K562 (cell line): ENCODE results near the gene PGPEP1. TPM values are rescaled to one million over a fixed set of nuclear protein-coding genes. Genes with fewer than 3 reads are reported as not detected.
A peak's percentile ranks its signal among the peaks of the same experiment; 100 is the strongest.

Experiments
- FOXP1 ChIP-seq: sonication (generic); formaldehyde crosslinking; IDR thresholded peaks from 2 replicates; pipeline ENCODE4 v1.8.0; 2022; ENCODE audit warnings: mild to moderate bottlenecking, missing genetic modification reagents
- MAFG ChIP-seq: fragments of 450-650 bp; conservative IDR thresholded peaks from 2 replicates; pipeline ENCODE4 v1.6.1; 2016; ENCODE audit warnings: missing genetic modification characterization, missing compliant biosample characterization
- SREBF1 ChIP-seq: fragments of 150-350 bp; IDR thresholded peaks from 2 replicates; pipeline ENCODE4 v1.6.1; 2014; ENCODE audit warnings: antibody characterized with exemption, low read depth, low read length, borderline replicate concordance
- STAT5A ChIP-seq: IDR thresholded peaks from 2 replicates; pipeline ENCODE4 v1.6.1; 2012; ENCODE audit warnings: low read length, inconsistent platforms, borderline replicate concordance
- TEAD2 ChIP-seq: fragments of 450-650 bp; IDR thresholded peaks from 2 replicates; pipeline ENCODE4 v1.6.1; 2016; ENCODE audit warnings: missing genetic modification characterization, control low read depth, missing compliant biosample characterization
- ZBTB7A ChIP-seq: IDR thresholded peaks from 2 replicates; pipeline ENCODE4 v1.6.1; 2011; ENCODE audit warnings: low read depth, mild to moderate bottlenecking, low read length, moderate library complexity, borderline replicate concordance; ENCODE audit not compliant: control insufficient read depth
- ZBTB8A ChIP-seq: fragments of 450-650 bp; IDR thresholded peaks from 2 replicates; pipeline ENCODE4 v1.6.1; 2018; ENCODE audit warnings: mild to moderate bottlenecking, moderate library complexity; ENCODE audit not compliant: partially characterized antibody
- ZFP36 ChIP-seq: fragments of 150-350 bp; IDR thresholded peaks from 2 replicates; pipeline ENCODE4 v1.6.1; 2018; ENCODE audit warnings: low read length, low read depth; ENCODE audit not compliant: partially characterized antibody
- ZNF174 ChIP-seq: fragments of 250-450 bp; sonication (Bioruptor Pico); IDR thresholded peaks from 2 replicates; pipeline ENCODE4 v1.4.0; 2020; ENCODE audit warnings: mild to moderate bottlenecking
- ZNF184 ChIP-seq: sonication (generic); formaldehyde crosslinking; IDR thresholded peaks from 2 replicates; pipeline ENCODE4 v1.5.0; 2020; ENCODE audit warnings: missing genetic modification reagents
- ZNF778 ChIP-seq: fragments of 450-650 bp; formaldehyde crosslinking; IDR thresholded peaks from 2 replicates; pipeline ENCODE4 v1.4.0; 2020; ENCODE audit warnings: mild to moderate bottlenecking, moderate library complexity
- polyA plus RNA-seq, 8 experiments: library from polyadenylated mRNA; depleted of rRNA in 4 of 8; stranded (reverse) in 5 of 8; unstranded in 3 of 8; fragments of >200 nt; fragmentation: Nextera tagmentation in 2 of 8; fragmentation: Illumina TruSeq in 1 of 8; extraction: Ambion mirVana in 2 of 8; extraction: Trizol in 1 of 8; gene quantifications; 2 replicates each; pipeline versions ENCODE4 v1.2.1 to v1.2.3, GENCODE V29; 2011 to 2014; ENCODE audit warnings: inconsistent platforms in 1 of 8, missing spikeins in 1 of 8
- total RNA-seq, 7 experiments: library from RNA; depleted of rRNA in 6 of 7; stranded (reverse); fragments of >200 nt in 6 of 7; fragmentation: Illumina TruSeq in 2 of 7; extraction: Trizol in 2 of 7; gene quantifications; 2 replicates each; pipeline versions ENCODE4 v1.2.1 to v1.2.3, GENCODE V29; 2011 to 2021; ENCODE audit warnings: low replicate concordance in 1 of 7
- TF ChIP-seq, protein P1 (sequence below): fragments of 450-650 bp; conservative IDR thresholded peaks from 2 replicates; pipeline ENCODE4 v1.6.1; 2016; ENCODE audit warnings: missing genetic modification characterization, low read depth, mild to moderate bottlenecking, control low read depth, missing compliant biosample characterization
- TF ChIP-seq, protein P2 (sequence below), 2 experiments: IDR thresholded peaks in 1 of 2; conservative IDR thresholded peaks in 1 of 2; 2 replicates each; pipeline ENCODE4 v1.6.1; 2016; ENCODE audit warnings: low read depth in 2 of 2, mild to moderate bottlenecking in 1 of 2, missing compliant biosample characterization in 1 of 2, missing genetic modification characterization in 1 of 2, moderate library complexity in 1 of 2
- TF ChIP-seq, protein P3 (sequence below): fragments of 450-650 bp; IDR thresholded peaks from 2 replicates; pipeline ENCODE4 v1.6.1; 2017; ENCODE audit warnings: antibody characterized with exemption
- TF ChIP-seq, protein P4 (sequence below): fragments of 200-800 bp; sonication (Bioruptor generic); IDR thresholded peaks from 2 replicates; pipeline ENCODE4 v1.6.1; 2016; ENCODE audit warnings: missing genetic modification characterization, missing compliant biosample characterization

PGPEP1 gene
- total and polyA plus RNA-seq, 9 of the 15 experiments (the other 6 are each of a cell fraction or from before 2014, with no cell fraction given), result 10.0 to 69.6 (median 33.5) TPM

DNA sequence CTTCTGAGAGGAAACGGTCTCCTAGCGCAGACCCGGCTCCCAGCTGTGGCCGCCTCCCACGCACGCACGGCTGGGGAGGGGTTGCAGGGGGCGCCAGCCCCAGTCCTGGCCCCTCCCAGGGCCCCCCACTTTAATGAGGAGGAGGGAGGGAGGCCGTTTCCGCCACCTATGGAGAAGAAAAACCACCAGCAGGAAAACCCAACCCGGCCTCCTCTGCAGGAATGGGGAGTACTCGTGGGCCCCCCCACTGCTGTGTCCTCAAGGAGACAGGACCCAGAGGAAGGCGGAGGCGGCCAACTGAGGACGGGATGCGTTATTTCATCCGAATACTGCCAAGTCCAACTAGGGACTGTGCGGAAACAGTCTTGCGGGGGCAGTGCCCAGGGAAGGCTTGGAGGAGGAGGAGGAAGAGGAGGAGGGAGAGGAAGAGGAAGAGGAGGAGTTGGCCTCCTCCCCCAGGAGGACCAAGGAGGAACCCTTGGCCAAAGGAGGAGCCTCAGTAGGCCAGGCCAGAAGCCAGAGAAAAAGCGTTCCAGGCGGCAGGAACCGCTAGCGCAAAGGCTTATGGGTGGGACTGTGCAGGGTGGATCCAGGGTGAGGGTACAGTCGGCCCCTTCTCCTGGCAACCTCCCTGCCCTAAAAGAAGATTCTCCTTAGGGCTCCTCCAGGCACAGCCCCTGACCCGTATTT is 74.9 kb downstream of the PGPEP1 start (continued):
- TF ChIP-seq, protein P1, sequence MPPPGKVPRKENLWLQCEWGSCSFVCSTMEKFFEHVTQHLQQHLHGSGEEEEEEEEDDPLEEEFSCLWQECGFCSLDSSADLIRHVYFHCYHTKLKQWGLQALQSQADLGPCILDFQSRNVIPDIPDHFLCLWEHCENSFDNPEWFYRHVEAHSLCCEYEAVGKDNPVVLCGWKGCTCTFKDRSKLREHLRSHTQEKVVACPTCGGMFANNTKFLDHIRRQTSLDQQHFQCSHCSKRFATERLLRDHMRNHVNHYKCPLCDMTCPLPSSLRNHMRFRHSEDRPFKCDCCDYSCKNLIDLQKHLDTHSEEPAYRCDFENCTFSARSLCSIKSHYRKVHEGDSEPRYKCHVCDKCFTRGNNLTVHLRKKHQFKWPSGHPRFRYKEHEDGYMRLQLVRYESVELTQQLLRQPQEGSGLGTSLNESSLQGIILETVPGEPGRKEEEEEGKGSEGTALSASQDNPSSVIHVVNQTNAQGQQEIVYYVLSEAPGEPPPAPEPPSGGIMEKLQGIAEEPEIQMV (tag), result peak; percentile 97
- peak; percentile 99 for TF ChIP-seq ZBTB7A
- TF ChIP-seq, protein P2, sequence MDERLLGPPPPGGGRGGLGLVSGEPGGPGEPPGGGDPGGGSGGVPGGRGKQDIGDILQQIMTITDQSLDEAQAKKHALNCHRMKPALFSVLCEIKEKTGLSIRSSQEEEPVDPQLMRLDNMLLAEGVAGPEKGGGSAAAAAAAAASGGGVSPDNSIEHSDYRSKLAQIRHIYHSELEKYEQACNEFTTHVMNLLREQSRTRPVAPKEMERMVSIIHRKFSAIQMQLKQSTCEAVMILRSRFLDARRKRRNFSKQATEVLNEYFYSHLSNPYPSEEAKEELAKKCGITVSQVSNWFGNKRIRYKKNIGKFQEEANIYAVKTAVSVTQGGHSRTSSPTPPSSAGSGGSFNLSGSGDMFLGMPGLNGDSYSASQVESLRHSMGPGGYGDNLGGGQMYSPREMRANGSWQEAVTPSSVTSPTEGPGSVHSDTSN (CRISPR knock-in tag; IDR thresholded peaks at IDR 0.05; ENCODE audit: low read depth), result no peak
- TF ChIP-seq, protein P2 (tag; conservative IDR thresholded peaks at IDR 0.05; ENCODE audit: low read depth), result 0 out of 2 replicates have a peak, but pooled peaks have one; percentile 18
- no peak for TF ChIP-seq ZNF184 (CRISPR knock-in tag)
- peak; percentile 52; the same call in 1 of the 2 replicates for TF ChIP-seq TEAD2 (tag)
- TF ChIP-seq, protein P3, sequence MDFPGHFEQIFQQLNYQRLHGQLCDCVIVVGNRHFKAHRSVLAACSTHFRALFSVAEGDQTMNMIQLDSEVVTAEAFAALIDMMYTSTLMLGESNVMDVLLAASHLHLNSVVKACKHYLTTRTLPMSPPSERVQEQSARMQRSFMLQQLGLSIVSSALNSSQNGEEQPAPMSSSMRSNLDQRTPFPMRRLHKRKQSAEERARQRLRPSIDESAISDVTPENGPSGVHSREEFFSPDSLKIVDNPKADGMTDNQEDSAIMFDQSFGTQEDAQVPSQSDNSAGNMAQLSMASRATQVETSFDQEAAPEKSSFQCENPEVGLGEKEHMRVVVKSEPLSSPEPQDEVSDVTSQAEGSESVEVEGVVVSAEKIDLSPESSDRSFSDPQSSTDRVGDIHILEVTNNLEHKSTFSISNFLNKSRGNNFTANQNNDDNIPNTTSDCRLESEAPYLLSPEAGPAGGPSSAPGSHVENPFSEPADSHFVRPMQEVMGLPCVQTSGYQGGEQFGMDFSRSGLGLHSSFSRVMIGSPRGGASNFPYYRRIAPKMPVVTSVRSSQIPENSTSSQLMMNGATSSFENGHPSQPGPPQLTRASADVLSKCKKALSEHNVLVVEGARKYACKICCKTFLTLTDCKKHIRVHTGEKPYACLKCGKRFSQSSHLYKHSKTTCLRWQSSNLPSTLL, result peak; percentile 97
- TF ChIP-seq ZFP36, result peak; percentile 35
- no peak for TF ChIP-seq SREBF1
- TF ChIP-seq ZNF778, result no peak
- no peak for TF ChIP-seq STAT5A
- no peak for TF ChIP-seq FOXP1 (CRISPR knock-in tag)
- TF ChIP-seq MAFG (tag), result no peak
- TF ChIP-seq ZNF174, result no peak; the same call in 1 of the 2 replicates
- no peak for TF ChIP-seq ZBTB8A
- TF ChIP-seq, protein P4, sequence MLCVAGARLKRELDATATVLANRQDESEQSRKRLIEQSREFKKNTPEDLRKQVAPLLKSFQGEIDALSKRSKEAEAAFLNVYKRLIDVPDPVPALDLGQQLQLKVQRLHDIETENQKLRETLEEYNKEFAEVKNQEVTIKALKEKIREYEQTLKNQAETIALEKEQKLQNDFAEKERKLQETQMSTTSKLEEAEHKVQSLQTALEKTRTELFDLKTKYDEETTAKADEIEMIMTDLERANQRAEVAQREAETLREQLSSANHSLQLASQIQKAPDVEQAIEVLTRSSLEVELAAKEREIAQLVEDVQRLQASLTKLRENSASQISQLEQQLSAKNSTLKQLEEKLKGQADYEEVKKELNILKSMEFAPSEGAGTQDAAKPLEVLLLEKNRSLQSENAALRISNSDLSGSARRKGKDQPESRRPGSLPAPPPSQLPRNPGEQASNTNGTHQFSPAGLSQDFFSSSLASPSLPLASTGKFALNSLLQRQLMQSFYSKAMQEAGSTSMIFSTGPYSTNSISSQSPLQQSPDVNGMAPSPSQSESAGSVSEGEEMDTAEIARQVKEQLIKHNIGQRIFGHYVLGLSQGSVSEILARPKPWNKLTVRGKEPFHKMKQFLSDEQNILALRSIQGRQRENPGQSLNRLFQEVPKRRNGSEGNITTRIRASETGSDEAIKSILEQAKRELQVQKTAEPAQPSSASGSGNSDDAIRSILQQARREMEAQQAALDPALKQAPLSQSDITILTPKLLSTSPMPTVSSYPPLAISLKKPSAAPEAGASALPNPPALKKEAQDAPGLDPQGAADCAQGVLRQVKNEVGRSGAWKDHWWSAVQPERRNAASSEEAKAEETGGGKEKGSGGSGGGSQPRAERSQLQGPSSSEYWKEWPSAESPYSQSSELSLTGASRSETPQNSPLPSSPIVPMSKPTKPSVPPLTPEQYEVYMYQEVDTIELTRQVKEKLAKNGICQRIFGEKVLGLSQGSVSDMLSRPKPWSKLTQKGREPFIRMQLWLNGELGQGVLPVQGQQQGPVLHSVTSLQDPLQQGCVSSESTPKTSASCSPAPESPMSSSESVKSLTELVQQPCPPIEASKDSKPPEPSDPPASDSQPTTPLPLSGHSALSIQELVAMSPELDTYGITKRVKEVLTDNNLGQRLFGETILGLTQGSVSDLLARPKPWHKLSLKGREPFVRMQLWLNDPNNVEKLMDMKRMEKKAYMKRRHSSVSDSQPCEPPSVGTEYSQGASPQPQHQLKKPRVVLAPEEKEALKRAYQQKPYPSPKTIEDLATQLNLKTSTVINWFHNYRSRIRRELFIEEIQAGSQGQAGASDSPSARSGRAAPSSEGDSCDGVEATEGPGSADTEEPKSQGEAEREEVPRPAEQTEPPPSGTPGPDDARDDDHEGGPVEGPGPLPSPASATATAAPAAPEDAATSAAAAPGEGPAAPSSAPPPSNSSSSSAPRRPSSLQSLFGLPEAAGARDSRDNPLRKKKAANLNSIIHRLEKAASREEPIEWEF, result no peak
